GM23248 (cell line): ENCODE results near the gene ABCF2. TPM values are rescaled to one million over a fixed set of nuclear protein-coding genes. Genes with fewer than 3 reads are reported as not detected.

Experiments
- DNase-seq: peaks from one replicate; pipeline ENCODE4 v3.0.0-alpha.2; 2015
- H2AFZ ChIP-seq: fragments of 200-600 bp; sonication (generic); 2 replicates; pipeline ENCODE4 v1.6.1; 2016; ENCODE audit warnings: antibody characterized with exemption
- H3F3A ChIP-seq: fragments of 200-600 bp; sonication (generic); 2 replicates; pipeline ENCODE4 v1.6.1; 2016; ENCODE audit warnings: mild to moderate bottlenecking, antibody characterized with exemption, mixed run types; ENCODE audit not compliant: insufficient read depth
- H3K27ac ChIP-seq: fragments of 200-600 bp; sonication (generic); 2 replicates; pipeline ENCODE4 v1.5.1; 2016; ENCODE audit warnings: mild to moderate bottlenecking
- H3K27me3 ChIP-seq: fragments of 200-600 bp; sonication (generic); replicated peaks from 2 replicates; pipeline ENCODE4 v1.6.1; 2016; ENCODE audit warnings: mild to moderate bottlenecking; ENCODE audit not compliant: insufficient read depth
- H3K36me3 ChIP-seq: fragments of 200-600 bp; sonication (generic); 2 replicates; pipeline ENCODE4 v1.6.1; 2016; ENCODE audit warnings: low read depth, mild to moderate bottlenecking
- H3K4me1 ChIP-seq: fragments of 200-600 bp; sonication (generic); 2 replicates; pipeline ENCODE4 v1.6.1; 2016; ENCODE audit warnings: mild to moderate bottlenecking; ENCODE audit not compliant: insufficient read depth
- H3K4me2 ChIP-seq: fragments of 200-600 bp; sonication (generic); one replicate; pipeline ENCODE4 v1.6.1; 2016; ENCODE audit warnings: mild to moderate bottlenecking; ENCODE audit not compliant: unreplicated experiment
- H3K4me3 ChIP-seq: fragments of 200-600 bp; sonication (generic); 2 replicates; pipeline ENCODE4 v1.5.1; 2016; ENCODE audit warnings: mild to moderate bottlenecking
- H3K79me2 ChIP-seq: fragments of 200-600 bp; sonication (generic); 2 replicates; pipeline ENCODE4 v1.6.1; 2016; ENCODE audit warnings: mild to moderate bottlenecking; ENCODE audit not compliant: insufficient read depth
- H3K9ac ChIP-seq: fragments of 200-600 bp; sonication (generic); 2 replicates; pipeline ENCODE4 v1.6.1; 2016; ENCODE audit warnings: mild to moderate bottlenecking
- H3K9me2 ChIP-seq: fragments of 200-600 bp; sonication (generic); 2 replicates; pipeline ENCODE4 v1.6.1; 2016; ENCODE audit warnings: mixed run types, mild to moderate bottlenecking, moderate library complexity; ENCODE audit not compliant: insufficient read depth
- H3K9me3 ChIP-seq: fragments of 200-600 bp; sonication (generic); one replicate; pipeline ENCODE4 v1.6.1; 2017; ENCODE audit warnings: low read depth
- H4K20me1 ChIP-seq: fragments of 200-600 bp; sonication (generic); 2 replicates; pipeline ENCODE4 v1.6.0; 2016; ENCODE audit not compliant: insufficient read depth
- EZH2 ChIP-seq: fragments of 200-600 bp; sonication (generic); IDR thresholded peaks from 2 replicates; pipeline ENCODE4 v1.6.1; 2018; ENCODE audit warnings: antibody characterized with exemption, mild to moderate bottlenecking; ENCODE audit not compliant: insufficient read depth, poor library complexity, severe bottlenecking
- EZH2phosphoT487 ChIP-seq: fragments of 200-600 bp; sonication (generic); IDR thresholded peaks from 2 replicates; pipeline ENCODE4 v1.6.1; 2018; ENCODE audit warnings: antibody characterized with exemption, moderate library complexity, mild to moderate bottlenecking, low read depth; ENCODE audit not compliant: insufficient read depth
- WGBS, 2 experiments: methylation state at CpG; one replicate each; pipeline ENCODE4 v1.1.6; 2015 to 2017; ENCODE audit warnings: low lambda C conversion rate in 2 of 2, low coverage in 1 of 2; ENCODE audit errors: missing lambda C conversion rate in 2 of 2; 5-methylcytosine and 5-hydroxymethylcytosine counted together
- in situ Hi-C: fragments of 300-500 bp; cut with MboI; formaldehyde crosslinking; loops from 2 replicates; pipeline ENCODE4 v1.15.0; 2020
- polyA plus RNA-seq: library from polyadenylated mRNA; unstranded; fragments of >200 nt; fragmentation: Nextera tagmentation; extraction: Ambion mirVana; gene quantifications from 2 replicates; pipeline ENCODE4 v1.2.1, GENCODE V29; 2016
- total RNA-seq: library from RNA; depleted of rRNA; stranded (reverse); fragments of >200 nt; shearing (Covaris generic); gene quantifications from 2 replicates; pipeline ENCODE4 v1.2.3, GENCODE V29; 2014

ABCF2 gene
- total and polyA plus RNA-seq, 2 experiments from 2014 or later: 40.7 to 74.9 TPM

DNA sequence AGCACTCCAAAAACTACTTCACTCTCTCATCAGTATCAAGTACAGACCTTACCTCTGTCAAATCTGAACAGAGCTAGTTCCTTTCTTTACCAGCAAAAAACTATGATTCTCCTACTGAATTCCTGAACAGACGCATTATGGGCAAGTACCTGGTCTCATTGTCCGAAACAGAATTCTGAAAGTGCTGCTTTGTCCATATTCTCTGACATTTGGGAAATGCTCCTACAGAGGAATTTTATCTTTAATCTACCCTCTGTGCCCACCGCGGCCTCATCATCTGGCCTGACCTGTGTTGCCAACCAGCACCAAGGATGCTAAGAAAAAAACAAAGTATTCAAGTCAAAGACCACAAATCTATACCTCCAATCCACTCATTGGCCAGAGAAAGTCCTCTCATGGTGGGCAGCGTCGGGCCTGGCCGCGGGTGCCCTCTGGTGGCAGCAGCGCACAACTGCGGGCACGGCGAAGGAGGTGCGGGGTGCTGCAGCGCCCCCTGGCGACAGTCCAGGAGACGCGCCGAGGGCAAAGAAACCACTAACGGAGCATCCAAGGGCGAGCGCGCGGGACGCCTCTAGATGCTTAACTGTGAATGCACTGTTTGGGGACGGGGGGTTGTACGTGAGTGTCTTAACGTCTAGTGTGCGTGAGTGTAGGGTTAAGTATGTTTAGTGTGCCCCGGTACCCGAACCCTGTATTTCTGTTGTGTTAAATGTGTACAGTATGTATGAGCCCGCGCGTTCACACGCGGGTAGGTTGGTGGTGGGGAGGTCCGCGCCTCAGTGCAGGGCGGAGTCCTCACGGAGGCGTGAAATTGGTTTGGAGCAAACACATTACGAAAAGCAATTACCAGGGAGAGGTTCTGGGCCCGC, 54.5 kb downstream of the ABCF2 start:
- peak; percentile 73 for DNase-seq
- H3K4me1 ChIP-seq: no peaks in the 10 kb centered on the region
- in situ Hi-C loops: no loop called here
- H3K36me3 ChIP-seq: no peaks in the 10 kb centered on the region
- H3K9me3 ChIP-seq: no peaks in the 10 kb centered on the region
- no peaks in the 10 kb centered on the region for H3K79me2 ChIP-seq
- H2AFZ ChIP-seq: no peak overlapping the region
- 15% methylated on average over 41 to 42 of the region's 42 CpGs for WGBS, 2 experiments
- H3K27me3 ChIP-seq: peaks cover 70% of the 10 kb centered on the region
- TF ChIP-seq EZH2phosphoT487 (no peak), EZH2 (no peak)
- H3K9ac ChIP-seq: no peak overlapping the region
- H3F3A ChIP-seq: no peaks in the 10 kb centered on the region
- H3K27ac ChIP-seq: no peak overlapping the region
- no peaks in the 10 kb centered on the region for H3K9me2 ChIP-seq
- no peaks in the 10 kb centered on the region for H4K20me1 ChIP-seq
- no peak overlapping the region for H3K4me2 ChIP-seq
- H3K4me3 ChIP-seq: no peak overlapping the region

DNA sequence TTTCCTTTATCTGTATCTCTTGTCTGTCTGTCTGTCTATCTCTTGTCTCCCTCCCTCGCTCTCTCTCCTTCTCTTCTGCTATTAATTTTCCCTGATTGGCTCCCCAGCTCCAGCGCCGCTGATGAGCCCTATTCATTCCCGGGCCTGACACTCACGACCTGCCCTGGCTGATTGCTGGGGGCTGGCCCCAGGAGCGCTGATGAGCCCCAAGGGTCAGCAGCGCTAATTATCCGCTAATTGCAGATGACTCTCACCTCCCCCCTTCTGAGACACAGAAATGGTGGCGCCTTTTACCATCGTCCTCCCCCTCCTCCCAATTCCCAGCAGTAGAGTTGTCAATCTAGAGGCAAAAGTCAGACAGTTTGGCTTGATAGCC, 58.2 kb downstream of the ABCF2 start:
- TF ChIP-seq EZH2: no peak
- no peak for TF ChIP-seq EZH2phosphoT487
- Histone ChIP-seq H3K36me3 (no peaks in the 10 kb centered on the region), H3K27me3 (peaks cover 75% of the 10 kb centered on the region), H3K9ac (no peak overlapping the region), H3K4me3 (no peak overlapping the region), H3K4me1 (no peaks in the 10 kb centered on the region), H3F3A (no peaks in the 10 kb centered on the region), H3K27ac (no peak overlapping the region), H3K9me2 (no peaks in the 10 kb centered on the region), H3K79me2 (no peaks in the 10 kb centered on the region), H2AFZ (no peak overlapping the region), H3K4me2 (no peak overlapping the region), H4K20me1 (no peaks in the 10 kb centered on the region), H3K9me3 (no peaks in the 10 kb centered on the region)
- in situ Hi-C loops: no loop called here
- no peak for DNase-seq
- 32 to 38% methylated on average over 10 of the region's 10 CpGs for WGBS, 2 experiments

DNA sequence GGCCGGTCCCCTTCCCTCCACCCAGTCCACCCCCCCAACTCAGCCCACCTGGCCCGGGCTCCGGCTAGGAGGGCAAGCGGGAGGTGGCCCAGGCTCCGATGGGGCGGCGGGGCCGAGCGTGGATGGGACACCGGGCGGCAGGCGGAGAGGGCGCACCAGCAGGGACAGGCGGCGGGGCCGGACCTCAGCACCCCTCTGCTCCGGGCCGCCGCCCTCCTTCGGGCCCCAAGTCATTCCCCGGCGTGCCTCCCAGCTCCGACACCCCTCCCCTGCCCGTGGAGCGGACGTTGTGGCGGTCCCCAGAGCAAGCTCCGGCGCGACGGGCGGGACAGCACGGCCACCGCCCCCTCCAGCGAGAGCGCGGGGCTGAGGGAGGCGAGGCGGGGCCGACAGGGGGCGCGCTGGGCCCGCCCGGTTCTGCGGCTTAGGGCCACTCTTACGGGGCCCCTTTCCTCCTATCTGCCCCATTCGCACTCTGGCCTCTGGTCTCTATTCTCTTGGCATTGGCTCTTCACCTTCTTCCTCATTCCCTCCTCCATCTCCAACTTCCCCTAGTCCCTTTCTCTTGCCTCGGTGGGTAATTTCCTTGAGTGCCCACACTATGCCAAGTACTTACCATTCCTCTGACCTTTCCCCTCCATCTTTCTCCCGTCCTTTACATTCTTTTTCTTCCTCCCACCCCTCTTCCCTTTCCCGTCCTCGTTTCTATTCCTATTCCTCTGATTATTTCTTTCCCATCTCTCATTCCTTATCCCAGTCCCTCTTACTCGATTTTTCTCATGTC, 58.8 kb downstream of the ABCF2 start:
- Histone ChIP-seq H3K9me3 (no peaks in the 10 kb centered on the region), H3K4me1 (no peaks in the 10 kb centered on the region), H3K9ac (no peak overlapping the region), H4K20me1 (no peaks in the 10 kb centered on the region), H3K27me3 (peaks cover 72% of the 10 kb centered on the region), H3F3A (no peaks in the 10 kb centered on the region), H3K79me2 (no peaks in the 10 kb centered on the region), H3K4me2 (peak overlapping the region; percentile 46), H3K4me3 (peak overlapping the region; percentile 34; the same call in 1 of the 2 replicates), H3K27ac (no peak overlapping the region), H2AFZ (0 out of 2 replicates have a peak overlapping the region, but pooled peaks have one; percentile 23), H3K9me2 (no peaks in the 10 kb centered on the region), H3K36me3 (no peaks in the 10 kb centered on the region)
- peak; percentile 37 for DNase-seq
- TF ChIP-seq EZH2phosphoT487 (0 out of 2 replicates have a peak, but pooled peaks have one; percentile 29), EZH2 (no peak)
- 5% methylated on average over 27 to 36 of the region's 52 CpGs for WGBS, 2 experiments
- in situ Hi-C loops: no loop called here

DNA sequence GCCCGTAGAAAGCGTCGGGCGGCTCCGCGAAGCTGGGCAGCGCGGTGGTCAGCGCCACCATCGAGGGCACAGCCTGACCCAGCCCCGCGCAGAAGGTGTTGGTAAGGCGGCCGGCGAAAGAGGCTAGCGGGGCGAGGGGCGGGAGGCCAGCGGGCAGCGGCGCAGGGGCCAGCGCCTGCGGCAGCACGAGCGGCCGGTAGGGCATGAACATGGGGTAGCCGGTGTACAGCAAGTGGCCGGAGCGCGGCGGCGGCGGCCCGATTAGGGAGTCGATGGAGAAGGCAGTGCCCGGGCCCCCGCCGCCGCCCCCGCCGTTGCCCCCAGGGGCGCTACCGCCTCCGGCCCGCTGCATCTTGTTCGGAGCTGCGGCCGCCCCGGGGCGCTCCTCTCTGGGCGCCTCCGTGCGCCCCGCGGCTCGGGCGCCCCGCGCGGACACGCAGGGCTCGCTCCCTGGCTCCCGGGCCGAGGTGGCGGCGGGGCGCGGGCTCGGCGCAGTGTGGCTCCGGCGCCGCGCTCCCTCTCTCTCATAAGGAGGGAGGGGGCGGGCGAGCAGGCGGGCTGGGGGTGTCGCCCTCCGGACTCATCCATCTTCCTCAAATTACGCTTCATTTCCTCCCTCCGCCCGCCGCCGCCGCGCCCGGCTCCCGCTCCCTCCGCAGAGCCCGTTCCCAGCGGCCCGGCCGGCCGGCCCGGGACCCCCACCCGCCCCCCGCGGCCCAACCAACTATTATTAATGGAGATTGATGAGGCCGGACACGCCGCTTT, 59.6 kb downstream of the ABCF2 start, which contains the start of gene GBX1:
GBX1 (minus strand) TSS at position 498 of the 765 bp plus-strand sequence; CDS start at position 352, 146 bp downstream.
- no peaks in the 10 kb centered on the region for H3K79me2 ChIP-seq
- H3K4me2 ChIP-seq: peak within 1 kb of the TSS; percentile 46
- peak within 1 kb of the TSS; percentile 34 for H3K4me3 ChIP-seq
- in situ Hi-C loops: no loop called here
- no peaks in the 10 kb centered on the region for H3K4me1 ChIP-seq
- peaks cover 76% of the 10 kb centered on the region for H3K27me3 ChIP-seq
- H3K9ac ChIP-seq: no peak within 1 kb of the TSS
- no peaks in the 10 kb centered on the region for H4K20me1 ChIP-seq
- H3K27ac ChIP-seq: no peak within 1 kb of the TSS
- H2AFZ ChIP-seq: 0 out of 2 replicates have a peak within 1 kb of the TSS, but pooled peaks have one; percentile 23
- H3F3A ChIP-seq: no peaks in the 10 kb centered on the region
- TF ChIP-seq EZH2 (no peak), EZH2phosphoT487 (no peak; the same call in 1 of the 2 replicates)
- H3K9me2 ChIP-seq: no peaks in the 10 kb centered on the region
- no peaks in the 10 kb centered on the region for H3K36me3 ChIP-seq
- DNase-seq: peak; percentile 48
- WGBS, 2 experiments: 1 to 3% methylated on average over 47 to 63 of the region's 101 CpGs
- H3K9me3 ChIP-seq: no peaks in the 10 kb centered on the region
